ENCODE results near the gene PIK3CA.

PIK3CA gene

DNA sequence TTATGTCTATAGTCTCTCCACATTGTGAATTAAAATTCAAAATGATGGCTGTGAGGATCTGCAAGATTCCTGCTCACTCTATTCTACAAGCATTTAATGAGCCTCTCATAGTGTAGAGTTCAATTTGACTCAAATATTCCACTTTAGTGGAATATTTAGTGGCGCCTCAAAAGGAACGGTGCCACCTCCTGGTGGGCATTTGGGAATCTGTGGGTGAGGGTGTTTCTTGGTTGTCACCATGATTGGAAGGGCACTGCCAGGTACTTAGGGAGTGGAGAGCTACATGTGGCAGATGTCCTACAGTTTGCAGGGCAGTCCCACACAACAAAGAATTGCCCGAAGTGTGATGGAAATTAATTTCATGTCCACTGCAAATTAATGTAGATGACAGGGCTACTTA lies 124.2 kb downstream of the PIK3CA start:
- TF ChIP-seq POLR2AphosphoS5 (IDR thresholded peaks at IDR 0.05; ENCODE audit: low read depth, low read length) (no peak), SIN3A (IDR thresholded peaks at IDR 0.05; ENCODE audit: borderline replicate concordance, insufficient read depth, low read length) (no peak), TAF1 (IDR thresholded peaks at IDR 0.05; ENCODE audit: borderline replicate concordance, insufficient read depth, low read length) (no peak), FOXP2 (optimal IDR thresholded peaks at IDR 0.05; ENCODE audit: borderline replicate concordance, extremely low read depth, extremely low read length, insufficient read depth) (no peak)
- TF ChIP-seq, protein P1, sequence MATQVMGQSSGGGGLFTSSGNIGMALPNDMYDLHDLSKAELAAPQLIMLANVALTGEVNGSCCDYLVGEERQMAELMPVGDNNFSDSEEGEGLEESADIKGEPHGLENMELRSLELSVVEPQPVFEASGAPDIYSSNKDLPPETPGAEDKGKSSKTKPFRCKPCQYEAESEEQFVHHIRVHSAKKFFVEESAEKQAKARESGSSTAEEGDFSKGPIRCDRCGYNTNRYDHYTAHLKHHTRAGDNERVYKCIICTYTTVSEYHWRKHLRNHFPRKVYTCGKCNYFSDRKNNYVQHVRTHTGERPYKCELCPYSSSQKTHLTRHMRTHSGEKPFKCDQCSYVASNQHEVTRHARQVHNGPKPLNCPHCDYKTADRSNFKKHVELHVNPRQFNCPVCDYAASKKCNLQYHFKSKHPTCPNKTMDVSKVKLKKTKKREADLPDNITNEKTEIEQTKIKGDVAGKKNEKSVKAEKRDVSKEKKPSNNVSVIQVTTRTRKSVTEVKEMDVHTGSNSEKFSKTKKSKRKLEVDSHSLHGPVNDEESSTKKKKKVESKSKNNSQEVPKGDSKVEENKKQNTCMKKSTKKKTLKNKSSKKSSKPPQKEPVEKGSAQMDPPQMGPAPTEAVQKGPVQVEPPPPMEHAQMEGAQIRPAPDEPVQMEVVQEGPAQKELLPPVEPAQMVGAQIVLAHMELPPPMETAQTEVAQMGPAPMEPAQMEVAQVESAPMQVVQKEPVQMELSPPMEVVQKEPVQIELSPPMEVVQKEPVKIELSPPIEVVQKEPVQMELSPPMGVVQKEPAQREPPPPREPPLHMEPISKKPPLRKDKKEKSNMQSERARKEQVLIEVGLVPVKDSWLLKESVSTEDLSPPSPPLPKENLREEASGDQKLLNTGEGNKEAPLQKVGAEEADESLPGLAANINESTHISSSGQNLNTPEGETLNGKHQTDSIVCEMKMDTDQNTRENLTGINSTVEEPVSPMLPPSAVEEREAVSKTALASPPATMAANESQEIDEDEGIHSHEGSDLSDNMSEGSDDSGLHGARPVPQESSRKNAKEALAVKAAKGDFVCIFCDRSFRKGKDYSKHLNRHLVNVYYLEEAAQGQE (IDR thresholded peaks at IDR 0.05; ENCODE audit: insufficient read depth in 1 of 2, low read depth in 2 of 2, low read length in 2 of 2): no peak

DNA sequence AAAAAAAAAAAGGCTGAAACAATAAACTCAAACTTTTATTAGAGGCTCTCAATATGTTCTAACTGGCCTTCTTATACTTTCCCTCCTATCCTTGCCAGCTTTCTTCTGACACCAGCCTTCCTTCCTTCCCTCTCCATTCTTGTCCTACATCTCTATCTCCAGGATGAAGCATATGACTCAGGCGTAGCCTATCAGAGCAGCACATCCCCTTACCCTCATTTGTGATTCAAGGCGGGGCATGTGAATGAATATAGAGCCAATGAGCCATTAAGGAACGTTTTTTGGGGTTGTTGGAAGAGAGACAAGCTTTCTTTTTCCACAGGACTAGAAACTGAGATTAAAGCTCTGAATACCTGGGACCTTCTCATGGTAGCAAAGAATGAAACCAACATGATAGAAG lies 127.8 kb downstream of the PIK3CA start:
- TF ChIP-seq TAF1 (IDR thresholded peaks at IDR 0.05; ENCODE audit: borderline replicate concordance, insufficient read depth, low read length): no peak
- no peak for TF ChIP-seq FOXP2 (optimal IDR thresholded peaks at IDR 0.05; ENCODE audit: borderline replicate concordance, extremely low read depth, extremely low read length, insufficient read depth)
- TF ChIP-seq, protein P1 (IDR thresholded peaks at IDR 0.05; ENCODE audit: insufficient read depth in 1 of 2, low read depth in 2 of 2, low read length in 2 of 2): no peak
- no peak for TF ChIP-seq POLR2AphosphoS5 (IDR thresholded peaks at IDR 0.05; ENCODE audit: low read depth, low read length)
- no peak for TF ChIP-seq SIN3A (IDR thresholded peaks at IDR 0.05; ENCODE audit: borderline replicate concordance, insufficient read depth, low read length)

DNA sequence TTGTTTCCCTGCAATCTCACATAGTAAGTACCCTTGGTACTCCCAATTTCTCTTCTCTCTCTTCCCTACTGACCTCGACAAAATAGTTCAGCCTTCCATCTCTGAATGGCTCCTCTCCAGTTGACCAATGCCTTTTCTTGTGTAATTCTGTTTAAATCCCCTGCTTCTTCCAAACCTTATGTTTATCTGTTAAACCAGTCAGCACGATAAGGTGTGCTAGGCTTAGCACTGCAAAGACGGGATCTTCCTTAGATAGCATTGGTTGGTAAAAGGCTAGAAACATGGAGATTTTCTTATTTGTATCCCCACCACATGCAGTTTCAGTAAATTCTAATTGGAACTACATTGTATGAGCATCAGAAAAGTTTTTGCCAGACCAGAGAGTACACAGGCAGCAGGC lies 128.6 kb downstream of the PIK3CA start:
- TF ChIP-seq SIN3A (IDR thresholded peaks at IDR 0.05; ENCODE audit: borderline replicate concordance, insufficient read depth, low read length) (no peak), POLR2AphosphoS5 (IDR thresholded peaks at IDR 0.05; ENCODE audit: low read depth, low read length) (no peak), FOXP2 (optimal IDR thresholded peaks at IDR 0.05; ENCODE audit: borderline replicate concordance, extremely low read depth, extremely low read length, insufficient read depth) (no peak), TAF1 (IDR thresholded peaks at IDR 0.05; ENCODE audit: borderline replicate concordance, insufficient read depth, low read length) (no peak)
- TF ChIP-seq, protein P1 (IDR thresholded peaks at IDR 0.05; ENCODE audit: insufficient read depth in 1 of 2, low read depth in 2 of 2, low read length in 2 of 2): no peak

DNA sequence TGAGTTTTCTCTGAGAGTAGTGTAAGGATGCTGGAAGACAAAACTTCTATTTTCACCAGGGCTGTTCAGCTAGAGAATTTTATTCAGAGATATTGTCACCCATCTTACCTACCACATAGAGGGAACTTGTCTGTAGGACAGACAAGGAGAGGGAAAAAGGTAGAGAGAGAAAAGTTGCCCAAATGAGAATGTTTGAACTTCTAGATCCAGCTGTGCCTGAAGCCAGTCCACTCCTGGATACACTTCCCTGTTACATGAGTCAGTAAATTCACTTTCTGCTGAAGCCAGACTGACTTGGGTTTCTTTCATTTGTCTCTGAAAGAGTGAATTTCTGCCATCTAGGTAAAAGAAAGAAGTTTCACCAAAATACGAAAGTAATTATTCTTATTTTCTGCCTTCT lies 130.0 kb downstream of the PIK3CA start:
- no peak for TF ChIP-seq FOXP2 (optimal IDR thresholded peaks at IDR 0.05; ENCODE audit: borderline replicate concordance, extremely low read depth, extremely low read length, insufficient read depth)
- TF ChIP-seq TAF1 (IDR thresholded peaks at IDR 0.05; ENCODE audit: borderline replicate concordance, insufficient read depth, low read length): no peak
- no peak for TF ChIP-seq SIN3A (IDR thresholded peaks at IDR 0.05; ENCODE audit: borderline replicate concordance, insufficient read depth, low read length)
- TF ChIP-seq POLR2AphosphoS5 (IDR thresholded peaks at IDR 0.05; ENCODE audit: low read depth, low read length): no peak
- TF ChIP-seq, protein P1 (IDR thresholded peaks at IDR 0.05; ENCODE audit: insufficient read depth in 1 of 2, low read depth in 2 of 2, low read length in 2 of 2): no peak
